ENCODE results near the gene ZKSCAN3. TPM values are rescaled to one million over a fixed set of nuclear protein-coding genes. Genes with fewer than 3 reads are reported as not detected.

Gene ZKSCAN3
- total RNA-seq, 2 experiments from 2014 or later, result 3.2 to 6.7 TPM

GRCh38 chr6:28407401-28407800 lies 57.7 kb downstream of the ZKSCAN3 start:
- Histone ChIP-seq H3K4me2 (ENCODE audit: low read length) (no peak overlapping the region), H2AFZ (ENCODE audit: low read length) (no peak overlapping the region), H3K79me2 (ENCODE audit: insufficient read depth, low read depth, low read length) (no peaks in the 10 kb centered on the region), H3K9me2 (ENCODE audit: insufficient read depth, low read length) (no peaks in the 10 kb centered on the region), H3K36me3 (ENCODE audit: insufficient read depth, low read length) (no peaks in the 10 kb centered on the region), H3K4me3 (ENCODE audit: low read depth, low read length, poor library complexity, severe bottlenecking) (no peak overlapping the region), H3K27ac (ENCODE audit: low read depth, low read length, poor library complexity, severe bottlenecking) (no peak overlapping the region), H3K4me1 (ENCODE audit: insufficient read depth, low read length, poor library complexity, severe bottlenecking) (no peaks in the 10 kb centered on the region), H4K20me1 (ENCODE audit: insufficient read depth, low read length) (no peaks in the 10 kb centered on the region), H3K9me3 (ENCODE audit: low read length) (no peaks in the 10 kb centered on the region)
- BruUV-seq (replicated peaks), result no TSS peak
- CTCF ChIA-PET (ENCODE audit: unreplicated experiment), result no interaction called here
- POLR2A ChIA-PET, result no interaction called here
- no peak for DNase-seq (ENCODE audit: low spot score)
- intact Hi-C loops (cut with micrococcal nuclease; ENCODE audit: unreplicated experiment), result no loop called here
- no peak for TF ChIP-seq EZH2phosphoT487 (IDR thresholded peaks at IDR 0.05; ENCODE audit: borderline replicate concordance, low read depth, low read length)
- TF ChIP-seq CTCF (conservative IDR thresholded peaks at IDR 0.05; ENCODE audit: low read length), result no peak

- ChIA-PET CTCF (ENCODE audit: unreplicated experiment) (no interaction called here), POLR2A (no interaction called here)
- no peaks in the 10 kb centered on the region for H3K36me3 ChIP-seq (ENCODE audit: insufficient read depth, low read length)
- H3K4me3 ChIP-seq (ENCODE audit: low read depth, low read length, poor library complexity, severe bottlenecking), result no peak overlapping the region
- intact Hi-C loops (cut with micrococcal nuclease; ENCODE audit: unreplicated experiment), result no loop called here
- H3K79me2 ChIP-seq (ENCODE audit: insufficient read depth, low read depth, low read length), result no peaks in the 10 kb centered on the region
- H3K9me2 ChIP-seq (ENCODE audit: insufficient read depth, low read length), result no peaks in the 10 kb centered on the region
- no peaks in the 10 kb centered on the region for H4K20me1 ChIP-seq (ENCODE audit: insufficient read depth, low read length)
- no peak overlapping the region for H3K4me2 ChIP-seq (ENCODE audit: low read length)
- H3K4me1 ChIP-seq (ENCODE audit: insufficient read depth, low read length, poor library complexity, severe bottlenecking), result no peaks in the 10 kb centered on the region
- no peak overlapping the region for H2AFZ ChIP-seq (ENCODE audit: low read length)
- no peaks in the 10 kb centered on the region for H3K9me3 ChIP-seq (ENCODE audit: low read length)
- no peak for DNase-seq (ENCODE audit: low spot score)
- H3K27ac ChIP-seq (ENCODE audit: low read depth, low read length, poor library complexity, severe bottlenecking), result no peak overlapping the region
- no peak for TF ChIP-seq CTCF (conservative IDR thresholded peaks at IDR 0.05; ENCODE audit: low read length)
- no peak for TF ChIP-seq EZH2phosphoT487 (IDR thresholded peaks at IDR 0.05; ENCODE audit: borderline replicate concordance, low read depth, low read length)
- BruUV-seq (replicated peaks), result no TSS peak
Measured at GRCh38 chr6:28408076-28408802, 58.5 kb downstream of the ZKSCAN3 start.

GRCh38 chr6:28410767-28411166 lies 61.0 kb downstream of the ZKSCAN3 start:
- no TSS peak for BruUV-seq (replicated peaks)
- Histone ChIP-seq H3K9me2 (ENCODE audit: insufficient read depth, low read length) (no peaks in the 10 kb centered on the region), H4K20me1 (ENCODE audit: insufficient read depth, low read length) (no peaks in the 10 kb centered on the region), H3K4me3 (ENCODE audit: low read depth, low read length, poor library complexity, severe bottlenecking) (no peak overlapping the region), H3K27ac (ENCODE audit: low read depth, low read length, poor library complexity, severe bottlenecking) (no peak overlapping the region), H3K4me2 (ENCODE audit: low read length) (no peak overlapping the region), H2AFZ (ENCODE audit: low read length) (no peak overlapping the region), H3K4me1 (ENCODE audit: insufficient read depth, low read length, poor library complexity, severe bottlenecking) (no peaks in the 10 kb centered on the region), H3K79me2 (ENCODE audit: insufficient read depth, low read depth, low read length) (no peaks in the 10 kb centered on the region), H3K9me3 (ENCODE audit: low read length) (no peaks in the 10 kb centered on the region), H3K36me3 (ENCODE audit: insufficient read depth, low read length) (no peaks in the 10 kb centered on the region)
- POLR2A ChIA-PET, result no interaction called here
- no peak for TF ChIP-seq CTCF (conservative IDR thresholded peaks at IDR 0.05; ENCODE audit: low read length)
- no peak for TF ChIP-seq EZH2phosphoT487 (IDR thresholded peaks at IDR 0.05; ENCODE audit: borderline replicate concordance, low read depth, low read length)
- CTCF ChIA-PET (ENCODE audit: unreplicated experiment), result no interaction called here
- DNase-seq (ENCODE audit: low spot score), result no peak
- intact Hi-C loops (cut with micrococcal nuclease; ENCODE audit: unreplicated experiment), result no loop called here
